Bone marrow (tissue), 2 donors: Measurements from ENCODE around the gene PANK4.

Experiments used
- DNase-seq, 2 donors: peaks; one replicate each; lab custom pipeline; 2025; lab: John Stamatoyannopoulos, UW

PANK4 gene

DNA sequence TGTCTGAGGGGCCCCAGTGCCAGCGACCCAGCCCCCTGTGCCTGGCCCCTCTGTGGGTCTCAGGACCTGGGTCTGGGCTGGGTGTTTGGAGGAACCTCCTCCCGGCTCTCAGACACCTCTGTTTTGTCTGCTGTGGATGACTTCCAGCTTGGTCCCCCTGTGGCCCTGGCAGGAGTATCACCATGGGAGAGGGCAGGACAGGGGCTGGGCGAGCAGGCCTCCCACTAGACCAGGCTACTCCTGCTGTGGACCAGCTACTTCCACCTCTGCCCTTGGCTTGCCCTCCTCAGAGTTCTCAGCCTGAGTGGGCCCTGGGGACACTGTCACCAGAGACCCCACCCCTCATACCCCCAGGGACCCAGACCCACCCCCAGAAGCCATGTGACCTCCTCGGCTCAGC lies 28.5 kb downstream of the PANK4 start:
- no peak for DNase-seq

DNA sequence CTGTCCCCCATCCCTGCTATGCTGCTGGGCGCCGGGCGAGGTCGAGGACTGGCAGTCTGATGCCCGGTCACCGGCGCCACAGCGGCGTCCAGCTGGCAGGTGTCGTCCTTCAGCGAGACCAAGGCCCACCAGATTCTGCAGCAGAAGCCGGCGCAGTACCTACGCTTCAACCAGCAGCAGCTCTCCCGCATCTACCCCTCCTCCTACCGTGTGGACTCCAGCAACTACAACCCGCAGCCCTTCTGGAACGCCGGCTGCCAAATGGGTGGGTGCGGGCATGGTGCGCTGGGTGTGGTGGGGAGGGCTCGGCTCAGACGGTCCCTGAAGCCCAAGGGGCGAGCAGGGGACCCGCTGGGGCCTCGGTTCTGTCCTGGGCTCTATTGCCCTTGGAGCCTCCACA lies 29.6 kb downstream of the PANK4 start:
- no peak for DNase-seq

DNA sequence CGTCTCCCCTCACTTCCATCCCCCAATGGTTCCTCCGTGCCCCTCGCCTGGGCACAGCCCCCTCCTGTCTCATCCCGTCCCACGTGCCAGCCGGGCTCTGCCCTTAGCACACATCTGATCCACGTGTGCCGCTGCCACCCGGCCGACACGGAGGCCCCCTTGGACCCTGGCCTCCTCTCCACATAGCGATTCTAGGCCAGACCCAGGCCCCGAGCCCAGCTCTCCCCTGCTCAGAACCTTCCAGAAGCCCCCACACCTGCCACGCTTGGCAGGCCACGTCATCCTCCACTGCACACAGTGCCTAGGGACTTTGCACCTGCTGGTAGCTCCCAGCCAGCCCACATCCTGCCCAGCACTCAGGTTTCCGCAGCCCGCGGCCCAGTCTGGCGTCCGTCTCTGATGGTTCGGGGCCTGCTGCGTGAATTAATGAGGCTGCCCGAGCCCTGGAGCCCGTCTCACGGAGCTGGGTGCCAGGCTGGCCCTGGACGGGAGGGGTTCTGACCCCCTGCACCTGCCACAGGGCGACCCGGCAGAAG lies 30.2 kb downstream of the PANK4 start:
- DNase-seq, result no peak

DNA sequence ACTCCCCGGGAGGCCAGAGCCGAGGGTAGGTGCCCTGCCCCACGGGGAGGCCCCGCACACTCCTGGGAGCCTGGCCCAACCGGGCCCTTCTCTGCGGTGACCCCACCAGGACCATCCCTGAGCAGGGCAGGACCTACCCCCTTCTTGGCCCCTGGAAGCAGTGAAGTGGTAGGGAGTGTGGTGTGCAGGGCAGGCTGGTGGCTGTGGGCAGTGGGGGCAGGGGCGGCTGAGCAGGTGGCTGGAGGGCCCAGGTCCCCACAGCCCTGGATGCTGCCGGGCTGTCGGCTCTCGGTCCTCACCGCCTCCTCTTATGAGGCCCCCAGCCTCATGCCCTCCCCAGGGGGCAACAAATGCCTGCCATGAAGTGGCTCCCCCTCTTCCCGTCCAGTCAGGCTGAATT lies 30.9 kb downstream of the PANK4 start:
- DNase-seq, result no peak

DNA sequence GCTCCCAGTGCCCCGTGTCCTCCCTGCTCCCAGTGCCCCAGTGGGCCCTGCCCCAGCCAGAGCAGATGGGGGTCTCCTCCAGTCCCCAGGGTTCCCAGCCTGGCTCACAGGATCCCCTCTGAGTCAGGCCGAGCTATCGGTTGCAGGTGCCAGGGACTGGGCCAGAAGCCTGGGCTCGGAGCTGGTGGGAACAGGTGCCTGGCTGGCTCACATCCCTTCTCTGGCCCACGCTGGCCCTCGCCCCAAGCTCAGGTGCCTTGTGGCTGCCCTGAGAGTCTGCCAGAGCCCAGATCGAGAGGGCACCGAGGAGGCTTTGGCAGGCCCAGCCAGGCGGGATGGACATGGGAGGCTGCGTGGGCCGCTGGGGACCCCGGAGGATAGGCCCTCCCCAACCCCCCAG lies 31.4 kb downstream of the PANK4 start:
- no peak for DNase-seq

DNA sequence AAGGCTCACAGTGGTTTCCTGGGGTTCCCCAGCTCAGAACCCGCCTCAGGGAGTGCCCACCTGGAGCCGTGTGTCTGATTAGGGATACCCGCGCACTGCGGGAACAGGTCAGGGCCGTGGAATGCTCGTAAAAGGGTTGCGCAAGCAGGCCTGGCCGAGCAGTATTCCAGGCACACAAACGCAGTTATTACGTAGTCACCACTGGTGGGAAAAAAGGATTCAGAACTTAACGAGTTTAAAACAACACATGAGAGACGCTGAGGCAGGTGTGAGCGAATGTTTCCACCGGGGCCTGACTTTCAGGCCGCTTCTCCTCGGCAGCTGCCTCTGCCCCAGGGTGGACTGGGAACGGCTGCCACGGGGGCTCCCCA lies 32.1 kb downstream of the PANK4 start:
- DNase-seq, result no peak

DNA sequence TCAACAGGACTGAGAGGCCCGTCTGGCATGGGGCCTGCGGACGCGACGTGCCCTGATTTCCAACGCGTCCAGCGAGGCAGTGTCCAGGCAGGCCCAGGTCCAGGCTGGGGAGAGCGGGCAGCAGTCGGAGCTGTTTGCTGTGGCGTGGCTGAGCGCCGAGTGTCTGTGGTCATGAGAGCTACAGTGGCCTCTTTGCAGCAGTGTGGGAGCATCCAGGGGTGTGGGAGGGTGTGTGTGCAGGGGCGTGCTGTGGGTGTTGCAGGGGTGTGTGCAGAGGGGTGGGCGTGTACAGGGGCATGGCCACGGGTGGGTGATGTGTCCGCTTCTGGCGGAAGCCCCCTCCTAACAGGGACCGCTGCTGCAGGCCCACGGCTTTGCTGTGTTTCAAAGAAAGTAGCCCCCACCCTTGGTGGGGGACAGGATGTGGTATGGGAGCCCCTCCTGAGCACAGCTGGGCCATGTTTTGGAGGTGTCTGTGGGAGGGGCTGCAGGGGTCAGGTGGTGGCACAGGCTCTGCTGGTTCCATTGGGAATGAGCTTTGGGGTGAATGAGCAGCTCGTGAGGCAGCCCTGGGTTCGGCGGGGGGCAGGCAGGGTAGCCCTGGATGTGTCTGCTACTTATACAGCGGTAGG lies 32.6 kb downstream of the PANK4 start:
- DNase-seq, result no peak

DNA sequence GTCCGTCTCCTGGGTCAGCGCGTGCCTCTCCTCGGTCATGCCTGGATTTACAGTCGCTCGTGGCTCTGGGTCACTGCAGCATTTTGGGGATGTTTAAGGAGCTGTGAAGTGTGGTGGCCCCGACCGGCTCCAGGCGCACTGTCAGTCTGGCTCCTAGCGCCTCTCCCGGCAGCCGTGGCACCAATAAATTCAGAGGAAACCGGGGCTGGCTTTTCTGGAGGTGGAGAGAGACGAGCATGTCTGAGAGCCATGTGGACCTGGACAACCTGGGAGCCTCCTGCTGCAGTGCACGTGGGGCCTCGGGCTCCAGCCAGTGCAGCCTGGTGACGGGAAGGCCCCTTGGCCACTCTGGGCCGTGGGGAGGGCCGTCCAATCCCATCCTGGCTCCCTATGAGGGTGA lies 33.2 kb downstream of the PANK4 start:
- DNase-seq, result no peak

DNA sequence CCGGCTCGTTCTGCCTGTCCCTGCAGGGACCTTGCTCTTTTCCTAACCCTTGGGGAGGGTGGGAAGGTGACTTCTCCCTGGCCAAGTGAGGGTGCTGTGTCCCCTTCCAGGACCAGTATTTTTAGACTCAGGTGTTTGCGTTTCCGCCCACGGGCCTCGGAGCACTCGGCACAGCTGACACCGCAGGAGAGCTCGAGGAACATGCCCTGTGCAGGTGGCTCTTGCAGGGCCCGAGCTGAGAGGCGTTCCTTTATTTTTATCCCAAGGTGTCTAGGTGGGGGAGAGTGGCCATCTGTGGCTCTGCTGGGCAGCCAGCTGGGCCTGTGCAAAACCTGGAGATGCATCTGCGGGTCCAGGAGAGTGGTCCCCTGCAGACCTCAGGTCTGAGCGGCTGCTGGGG lies 34.3 kb downstream of the PANK4 start:
- no peak for DNase-seq

DNA sequence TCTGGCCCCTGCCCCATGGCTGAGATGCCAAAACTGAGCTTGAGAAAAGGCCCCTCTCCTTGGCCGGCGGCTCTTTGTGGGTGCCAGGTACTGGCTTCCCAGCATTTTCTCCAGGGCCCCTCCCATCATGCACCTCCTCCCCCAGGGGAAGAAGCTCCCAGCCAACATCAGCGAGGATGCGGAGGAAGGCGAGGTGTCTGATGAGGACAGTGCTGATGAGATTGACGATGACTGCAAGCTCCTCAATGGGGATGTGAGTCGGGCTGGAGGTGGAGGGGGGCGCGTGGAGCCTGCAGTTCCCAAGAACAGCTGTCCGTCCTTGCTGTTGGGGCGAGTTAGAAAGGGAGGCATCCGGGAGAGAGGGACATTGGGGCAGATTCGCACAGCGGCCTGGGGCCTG lies 36.8 kb downstream of the PANK4 start:
- DNase-seq, result no peak

DNA sequence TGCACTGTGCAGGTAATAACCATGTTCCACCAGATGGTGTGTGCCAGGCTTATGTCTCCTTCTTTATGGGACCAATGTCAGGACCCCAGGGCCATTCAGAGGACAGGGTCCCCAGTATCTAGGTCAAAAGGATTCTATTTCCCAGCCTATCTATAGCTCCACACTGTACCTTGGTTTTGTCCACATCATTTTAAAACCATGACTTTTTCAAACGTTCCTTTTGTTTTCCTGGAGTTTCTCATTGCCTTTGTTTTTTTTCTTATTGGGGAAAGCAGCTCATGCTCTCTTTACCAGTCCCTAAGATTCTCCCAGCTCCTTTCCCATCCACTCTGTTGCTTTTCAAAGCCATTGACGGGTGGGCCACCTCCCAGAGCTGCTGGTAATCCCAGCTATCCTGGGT lies 37.7 kb downstream of the PANK4 start:
- DNase-seq, result no peak

DNA sequence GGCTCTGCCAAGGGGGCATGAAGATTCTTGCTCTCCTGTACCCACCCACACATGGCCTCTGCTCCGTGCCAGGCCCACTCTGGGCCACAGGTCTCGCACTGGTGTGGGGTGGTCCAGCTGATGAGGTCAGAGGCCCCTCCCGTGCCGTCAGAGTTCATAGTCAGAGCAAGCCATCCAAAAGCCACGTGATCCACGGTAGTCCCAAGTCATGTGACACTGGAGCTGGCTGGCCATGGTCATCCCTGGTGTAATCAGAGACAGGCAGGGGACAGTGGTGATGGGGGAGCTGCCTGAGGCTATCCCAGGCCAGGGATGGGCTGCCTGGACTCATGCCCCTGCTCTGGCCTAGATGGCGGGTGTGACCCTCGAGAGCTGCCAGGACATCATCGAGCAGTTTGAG lies 39.8 kb downstream of the PANK4 start:
- no peak for DNase-seq

DNA sequence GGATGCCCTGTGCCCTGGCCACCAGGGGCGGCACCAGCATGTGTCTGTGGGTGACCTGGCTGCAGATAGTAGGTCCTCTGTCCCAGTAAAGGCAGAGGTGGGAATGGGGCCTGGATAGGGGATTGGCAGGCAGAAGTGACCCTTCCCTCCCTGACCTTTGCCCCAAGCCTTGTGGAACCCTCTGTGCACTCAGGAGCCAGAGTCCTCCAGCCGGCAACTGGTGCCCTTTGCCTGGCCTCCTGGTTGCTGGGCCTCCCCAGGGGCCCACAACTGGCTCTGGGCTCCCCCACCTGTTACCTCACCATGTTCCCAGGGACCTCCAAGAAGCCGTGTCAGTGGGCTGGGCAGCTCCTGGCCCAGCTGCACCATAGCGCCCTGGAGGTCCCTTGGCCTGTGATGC lies 40.4 kb downstream of the PANK4 start:
- DNase-seq, result no peak

DNA sequence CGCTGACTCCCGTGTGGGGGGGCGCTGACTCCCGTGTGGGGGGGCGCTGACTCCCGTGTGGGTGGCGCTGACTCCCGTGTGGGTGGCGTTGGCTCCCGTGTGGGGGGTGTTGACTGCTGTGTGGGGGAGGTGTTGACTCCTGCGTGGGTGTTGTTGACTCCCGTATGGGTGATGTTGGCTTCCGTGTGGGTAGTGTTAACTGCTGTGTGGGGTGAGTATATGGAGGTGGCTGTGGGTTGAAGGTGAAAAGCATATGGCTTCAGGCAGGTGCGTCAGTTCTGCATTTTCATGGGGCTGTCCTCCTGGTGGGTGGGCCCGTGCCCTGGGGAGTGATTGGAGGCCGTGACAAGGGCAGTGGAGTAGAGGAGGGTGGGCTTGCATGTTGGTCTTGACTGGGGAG lies 42.4 kb downstream of the PANK4 start:
- DNase-seq, result no peak

DNA sequence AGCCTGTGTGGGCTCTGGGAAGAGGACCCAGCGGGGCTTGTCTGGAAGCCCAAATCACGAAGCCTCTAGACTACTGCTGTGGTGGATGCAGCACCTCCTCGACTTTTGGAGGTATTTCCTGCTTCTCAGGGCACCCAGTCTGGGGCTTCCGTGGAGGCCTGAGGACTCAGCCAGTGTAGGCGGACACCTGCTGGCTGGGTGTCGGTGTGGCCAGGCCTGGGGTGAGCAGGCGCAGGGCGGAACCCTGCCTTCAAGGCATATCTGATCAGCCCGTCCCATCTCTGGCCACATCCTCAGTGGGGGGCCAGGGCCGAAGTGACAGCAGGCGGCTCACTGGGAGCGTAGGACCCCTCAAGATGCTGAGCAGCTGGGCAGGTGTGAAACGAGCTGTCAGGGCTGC lies 43.4 kb downstream of the PANK4 start:
- DNase-seq, result no peak

DNA sequence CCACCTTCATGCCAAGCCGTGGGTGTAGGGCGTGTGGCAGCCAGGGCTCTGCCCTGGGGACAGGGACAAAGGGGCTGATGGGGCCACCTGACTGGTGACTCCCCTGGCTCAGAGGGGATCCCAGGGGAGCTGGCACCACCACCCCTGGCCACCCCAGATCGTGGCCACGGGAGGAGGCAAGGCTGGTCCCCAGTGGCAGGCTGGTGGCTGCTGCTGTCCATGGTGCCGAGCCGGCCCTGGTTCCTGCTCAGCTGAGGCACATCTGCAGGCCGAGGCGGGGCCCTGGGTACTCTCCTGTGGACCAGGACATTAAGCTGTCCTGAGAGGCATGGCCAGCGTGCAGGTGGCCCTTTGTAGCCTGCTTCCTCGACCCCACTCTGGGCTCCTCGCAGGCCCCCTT lies 43.8 kb downstream of the PANK4 start:
- no peak for DNase-seq

DNA sequence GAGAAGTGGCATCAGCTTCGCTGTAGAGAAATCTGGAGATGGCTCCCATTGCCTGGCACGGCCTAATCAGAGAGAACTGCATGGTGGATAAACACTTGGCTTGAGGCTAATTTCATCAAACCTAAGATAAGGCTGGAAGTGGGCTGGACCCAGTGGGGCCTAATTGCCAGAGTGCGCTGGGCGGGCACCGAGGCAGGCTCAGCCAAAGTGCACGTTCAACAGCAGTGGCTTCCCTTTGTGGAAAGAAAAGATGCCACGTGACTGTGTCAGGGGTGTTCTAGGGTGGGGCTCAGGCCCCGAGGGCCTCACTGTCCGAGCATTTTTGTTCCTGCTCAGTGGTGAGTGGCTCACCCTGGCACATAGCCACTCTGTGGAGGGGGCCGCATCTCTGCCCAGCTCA lies 44.5 kb downstream of the PANK4 start:
- no peak for DNase-seq

DNA sequence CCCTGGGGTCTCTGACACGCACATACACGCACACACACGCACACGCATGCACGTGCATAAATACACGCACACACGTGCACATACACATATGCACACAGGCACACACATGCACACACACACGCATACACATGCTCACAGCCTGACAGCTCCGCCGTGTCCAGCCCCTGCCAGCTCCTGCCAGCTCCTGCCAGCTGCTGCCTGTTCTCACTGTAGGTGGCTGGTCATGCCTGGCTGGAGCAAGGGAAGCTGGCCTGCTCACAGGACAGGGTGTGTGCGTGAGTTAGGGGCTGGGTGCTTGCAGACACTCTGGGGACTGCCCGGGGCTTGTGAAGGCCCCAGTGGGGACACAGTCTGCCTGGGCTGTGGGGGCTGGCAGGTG lies 45.4 kb downstream of the PANK4 start:
- DNase-seq, result no peak

DNA sequence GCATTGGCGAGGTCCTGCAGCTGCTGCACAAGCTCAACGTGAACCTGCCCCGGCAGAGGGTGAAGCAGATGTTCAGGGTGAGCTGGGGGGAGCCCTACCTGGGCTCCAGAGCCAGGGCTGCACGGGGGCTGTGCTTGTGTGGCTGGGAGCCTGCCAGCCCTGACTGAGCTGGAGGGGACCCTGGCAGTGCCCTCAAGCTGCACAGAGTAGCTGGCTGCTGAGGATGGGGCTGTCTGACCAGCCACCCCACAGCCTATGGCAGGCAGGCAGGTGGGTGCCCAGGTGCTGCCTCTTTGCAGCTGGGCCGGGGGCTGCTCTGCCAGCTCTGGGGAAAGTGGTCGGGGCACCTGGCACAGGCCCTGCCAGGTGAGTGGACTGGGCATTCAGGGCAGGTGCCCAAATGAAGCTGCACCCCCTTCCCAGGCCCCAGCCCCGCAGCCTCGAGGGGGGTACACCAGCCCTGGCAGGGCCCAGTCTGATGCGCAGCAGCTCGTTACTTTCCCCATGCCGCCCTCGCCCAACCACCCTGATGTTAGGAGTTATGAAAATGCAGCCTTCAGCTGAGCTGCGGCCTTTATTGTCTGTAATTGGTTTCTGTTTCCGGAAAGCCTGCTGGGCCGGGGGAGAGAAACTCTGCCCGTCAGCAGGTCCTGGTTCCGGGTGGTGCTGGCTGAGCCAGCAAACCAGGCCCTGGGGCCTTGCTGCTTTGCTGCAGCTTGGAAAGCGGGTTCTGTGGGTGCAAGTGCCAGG lies 46.0 kb downstream of the PANK4 start:
- DNase-seq, result no peak

DNA sequence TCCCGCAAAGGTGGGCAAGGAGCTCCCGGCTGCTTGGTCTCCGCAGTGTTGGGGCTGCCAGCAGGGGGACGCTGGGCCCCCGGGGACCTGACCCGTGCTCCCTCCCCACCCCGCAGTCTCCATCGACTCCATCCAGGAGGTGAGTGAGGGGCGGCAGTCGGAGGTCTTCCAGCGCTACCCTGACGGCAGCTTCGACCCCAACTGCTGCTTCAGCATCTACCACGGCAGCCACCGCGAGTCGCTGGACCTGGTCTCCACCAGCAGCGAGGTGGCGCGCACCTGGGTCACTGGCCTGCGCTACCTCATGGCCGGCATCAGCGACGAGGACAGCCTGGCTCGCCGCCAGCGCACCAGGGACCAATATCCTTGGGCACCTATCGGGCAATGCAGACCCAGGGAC lies 46.8 kb downstream of the PANK4 start:
- no peak for DNase-seq

DNA sequence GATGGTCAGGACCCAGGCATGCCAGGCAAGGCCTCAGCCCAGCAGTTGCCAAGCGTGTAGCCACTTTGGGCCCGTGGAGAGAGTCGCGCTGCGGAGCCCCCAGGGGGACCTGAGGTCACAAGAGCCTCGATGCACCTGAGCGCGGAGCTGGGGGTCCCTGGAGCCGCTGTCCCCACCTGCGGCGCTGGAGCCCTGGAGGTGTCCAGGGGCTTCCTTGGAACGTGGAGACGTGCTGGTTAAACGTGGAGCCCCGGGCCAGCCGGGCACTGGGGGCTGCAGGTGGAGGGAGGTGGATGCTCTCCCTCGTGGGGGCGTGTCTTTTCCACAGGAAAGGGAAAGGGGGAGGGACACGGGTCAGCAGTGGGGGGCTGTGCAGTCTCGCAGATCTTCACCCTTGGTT lies 47.2 kb downstream of the PANK4 start:
- DNase-seq, result no peak

DNA sequence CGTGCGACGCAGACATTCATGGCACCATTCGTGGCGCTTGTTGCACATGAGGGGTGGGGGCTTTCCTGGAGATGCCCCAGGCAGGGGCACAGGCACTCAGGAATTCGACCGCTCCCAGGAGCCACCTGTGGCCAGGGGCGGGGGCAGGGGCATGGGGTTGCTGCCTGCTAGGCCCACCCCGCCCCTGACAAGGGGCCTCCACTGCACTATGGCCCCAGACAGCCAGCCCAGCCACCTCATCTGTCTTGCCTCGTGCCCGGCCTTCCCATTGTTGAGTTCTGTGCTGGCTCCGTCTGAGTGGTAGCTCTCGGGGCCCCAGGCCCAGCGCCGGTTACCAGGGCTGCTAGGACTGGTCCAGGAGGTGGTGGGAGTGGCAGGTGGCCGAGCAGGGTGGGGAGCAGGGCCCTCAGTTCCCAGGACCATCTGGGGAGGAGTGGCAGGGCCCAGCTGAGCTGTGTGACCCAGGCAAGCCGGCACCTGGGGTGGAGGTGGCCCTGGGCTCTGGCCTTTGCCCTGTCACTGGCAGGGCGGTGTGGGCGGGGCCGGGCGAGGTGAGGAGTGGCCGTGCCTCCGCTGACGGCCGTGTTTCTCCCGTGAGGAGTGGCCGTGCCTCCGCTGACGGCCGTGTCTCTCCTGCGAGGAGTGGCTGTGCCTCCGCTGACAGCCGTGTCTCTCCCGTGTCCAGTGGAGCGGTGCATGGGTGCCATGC lies 48.5 kb downstream of the PANK4 start:
- no peak for DNase-seq

DNA sequence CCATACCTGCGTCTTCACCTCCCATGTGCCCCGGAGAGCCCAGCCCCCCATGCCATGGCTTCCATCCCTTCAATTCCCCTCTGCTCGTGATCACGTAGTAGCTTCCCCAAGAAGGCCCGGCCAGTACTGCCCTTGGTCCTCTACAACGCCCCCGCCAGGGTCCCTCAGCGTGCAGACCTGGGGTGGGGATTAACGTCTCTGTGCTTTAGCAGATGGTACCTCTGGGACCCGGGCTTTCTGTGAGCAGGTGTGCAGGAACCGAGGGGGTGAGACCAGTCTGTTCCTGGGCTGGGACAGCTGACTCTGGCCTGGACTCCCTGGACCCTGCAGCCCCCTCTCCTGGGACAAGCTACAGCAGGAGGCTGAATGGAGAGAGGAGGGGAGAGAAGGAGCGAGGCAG lies 49.1 kb downstream of the PANK4 start:
- no peak for DNase-seq
